Activated T-cell treated with anti-CD3 and anti-CD28 coated beads for 24 hours (primary cell): ENCODE results near the gene ZNFX1.

Experiments used
- DNase-seq: peaks from one replicate; pipeline ENCODE4 v3.0.0-alpha.2; 2020; ENCODE audit warnings: low read depth

Gene ZNFX1

DNA sequence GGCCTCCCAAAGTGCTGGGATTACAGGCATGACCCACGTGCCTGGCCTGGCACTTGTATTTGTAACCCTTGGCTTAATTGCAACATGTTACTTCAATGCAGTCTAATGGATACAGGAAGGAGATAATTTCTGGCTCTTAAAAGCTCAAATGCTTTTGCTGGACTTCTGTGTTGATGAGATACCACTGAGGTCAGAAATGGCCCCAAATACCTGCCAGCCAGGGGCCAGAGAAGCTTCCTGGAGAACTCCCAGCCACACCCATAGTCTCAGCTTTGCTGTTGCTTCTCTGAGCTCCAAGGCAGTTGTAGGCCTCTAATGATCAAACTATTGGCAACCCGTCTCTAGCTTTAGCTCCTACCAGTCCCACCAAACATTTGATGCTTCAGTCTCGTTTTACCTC is 14.2 kb upstream of the ZNFX1 start:
- no peak for DNase-seq

DNA sequence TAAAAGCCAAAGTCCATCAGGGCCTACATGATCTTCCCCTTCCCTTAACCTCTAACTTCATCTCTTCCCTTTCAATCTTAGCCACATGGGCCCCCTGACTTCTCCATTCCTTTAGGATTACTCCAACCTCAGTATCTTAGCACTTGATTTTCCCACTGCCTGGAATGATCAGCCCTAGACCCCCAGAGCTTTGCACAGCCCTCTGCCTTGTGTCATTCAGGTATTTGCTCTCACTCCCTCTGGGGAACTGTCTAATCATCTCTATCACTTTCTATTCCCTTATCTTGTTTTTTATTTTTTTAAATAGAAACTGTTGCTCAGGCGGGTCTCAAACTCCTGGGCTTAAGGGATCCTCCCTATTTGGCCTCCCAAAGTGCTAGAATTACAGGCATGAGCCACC is 13.3 kb upstream of the ZNFX1 start:
- DNase-seq: no peak

DNA sequence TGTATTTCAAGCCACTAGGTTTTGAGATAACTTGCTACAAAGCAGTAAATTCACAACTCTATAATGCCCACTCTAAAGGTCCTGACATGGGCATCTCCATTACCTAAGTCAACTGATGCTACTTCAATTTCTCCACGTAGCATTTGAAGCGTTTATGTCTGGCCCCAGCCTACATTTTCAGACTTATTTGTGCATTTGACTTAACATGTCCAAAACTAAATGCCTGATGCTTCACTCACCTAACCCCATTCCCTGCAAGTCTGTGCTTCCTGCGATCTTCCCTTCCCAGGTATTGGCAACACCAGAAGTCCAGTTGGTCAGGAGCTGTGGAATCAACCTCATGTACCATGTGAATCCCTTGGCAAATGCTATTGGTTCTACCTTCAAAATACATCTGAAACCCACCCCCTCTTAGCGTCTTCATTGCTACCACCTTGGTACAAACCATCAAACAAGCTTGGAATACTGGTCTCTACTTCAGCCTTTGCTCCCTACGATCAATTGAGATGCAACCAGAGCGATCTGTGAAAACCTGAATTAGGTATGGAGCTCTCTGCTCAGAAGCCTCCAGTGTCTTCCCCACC is 12.8 kb upstream of the ZNFX1 start:
- DNase-seq: no peak

GRCh38 chr20:49288784-49289696 is 11.2 kb upstream of the ZNFX1 start:
- no peak for DNase-seq

DNA sequence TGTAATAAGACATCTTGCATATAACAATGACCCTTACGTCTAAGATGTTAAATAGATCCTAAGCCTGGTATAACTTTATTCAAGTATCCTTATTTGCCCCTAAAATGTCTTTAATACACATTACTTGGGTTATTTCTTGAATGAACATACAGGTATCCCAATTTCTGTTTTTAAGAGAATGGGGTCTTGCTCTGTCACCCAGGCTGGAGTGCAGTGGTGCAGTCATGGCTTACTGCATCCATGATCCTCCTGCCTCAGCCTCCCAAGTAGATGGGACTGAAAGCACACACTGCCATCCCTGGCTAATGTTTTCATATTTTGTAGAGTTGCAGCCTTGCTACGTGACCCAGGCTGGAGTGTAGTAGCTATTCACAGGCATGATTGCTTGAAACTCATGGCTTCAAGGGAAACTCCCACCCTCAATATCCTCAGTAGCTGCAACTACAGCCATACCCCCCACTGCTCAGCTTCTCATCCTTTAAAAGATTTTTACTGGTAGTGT is 10.4 kb upstream of the ZNFX1 start:
- DNase-seq: no peak

- no peak for DNase-seq
Measured at GRCh38 chr20:49287555-49288249, 9.8 kb upstream of the ZNFX1 start.

DNA sequence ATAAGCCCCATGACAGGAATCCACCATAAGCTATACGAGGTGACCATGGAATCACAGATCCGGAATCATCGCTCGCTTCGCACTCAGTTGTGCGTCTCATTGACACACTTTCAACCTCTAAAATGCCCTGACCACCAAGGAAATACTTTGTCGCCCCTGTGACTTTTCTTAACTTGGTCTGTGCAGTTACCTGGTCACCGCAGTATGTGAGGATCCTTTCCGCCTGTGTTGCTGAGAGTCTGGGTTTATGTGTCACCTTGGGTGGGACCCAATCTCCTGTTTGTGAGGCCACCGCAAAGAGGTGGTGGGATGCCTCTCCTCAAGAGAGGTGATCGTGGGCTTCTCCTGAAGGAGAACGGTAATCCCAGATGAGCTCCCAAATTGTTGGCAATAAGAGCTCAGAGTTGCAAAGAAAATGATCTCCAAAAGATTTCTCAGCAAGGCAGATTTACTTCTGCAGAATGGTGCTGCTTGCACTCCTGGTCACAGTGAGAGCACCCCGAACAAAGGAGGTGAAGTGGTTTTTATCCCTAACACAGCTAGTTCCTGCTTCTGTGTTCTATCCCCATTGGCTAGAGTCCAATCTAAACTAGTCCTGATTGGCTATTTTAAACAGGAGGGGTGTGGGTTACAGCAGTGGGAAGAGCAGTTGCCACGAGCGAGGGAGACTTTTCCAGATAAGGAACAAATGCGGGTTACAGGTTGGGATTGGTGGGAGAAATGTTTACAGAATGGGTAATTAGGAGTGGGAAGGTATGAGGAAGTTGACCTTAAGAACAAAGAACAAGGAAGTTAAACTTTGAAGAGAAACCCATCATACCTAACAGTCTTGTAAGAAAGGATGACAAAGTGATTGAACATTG is 9.1 kb upstream of the ZNFX1 start:
- no peak for DNase-seq

DNA sequence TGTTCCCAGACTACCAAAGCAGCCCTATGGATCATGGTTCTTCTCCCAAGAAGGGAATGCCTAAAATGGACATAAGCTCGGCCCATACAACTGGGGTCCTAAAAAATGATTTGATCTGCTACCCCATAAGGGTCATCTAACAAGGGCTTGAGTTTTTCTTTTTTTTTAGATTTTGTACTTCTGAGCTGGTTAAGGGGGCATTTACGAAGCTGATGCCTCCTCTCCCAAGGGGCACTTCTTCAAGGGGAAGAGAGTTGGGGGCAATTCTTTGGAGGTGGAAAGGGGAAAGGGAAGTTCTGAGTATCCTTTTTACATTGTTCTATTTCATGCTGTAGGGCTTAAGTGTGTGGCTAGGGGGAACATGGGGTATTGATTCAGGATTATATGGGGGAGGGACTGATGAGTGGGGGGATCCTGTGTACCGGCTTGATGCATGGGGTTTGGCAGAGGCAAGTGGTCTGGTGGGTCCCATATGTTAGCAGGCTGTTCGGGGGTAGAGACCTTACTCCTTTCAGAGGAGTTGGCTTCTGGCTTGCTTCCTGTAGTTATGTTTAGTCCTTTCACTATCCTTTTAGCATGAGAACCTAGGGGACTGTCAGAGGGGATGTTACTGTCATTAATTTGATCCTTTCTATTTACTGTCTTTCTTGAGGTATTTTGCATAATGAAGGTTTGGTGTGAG is 8.1 kb upstream of the ZNFX1 start:
- DNase-seq: no peak

- DNase-seq: no peak
Measured at GRCh38 chr20:49285233-49285668, 7.4 kb upstream of the ZNFX1 start.

- no peak for DNase-seq
Measured at GRCh38 chr20:49284818-49285217, 7.0 kb upstream of the ZNFX1 start.

DNA sequence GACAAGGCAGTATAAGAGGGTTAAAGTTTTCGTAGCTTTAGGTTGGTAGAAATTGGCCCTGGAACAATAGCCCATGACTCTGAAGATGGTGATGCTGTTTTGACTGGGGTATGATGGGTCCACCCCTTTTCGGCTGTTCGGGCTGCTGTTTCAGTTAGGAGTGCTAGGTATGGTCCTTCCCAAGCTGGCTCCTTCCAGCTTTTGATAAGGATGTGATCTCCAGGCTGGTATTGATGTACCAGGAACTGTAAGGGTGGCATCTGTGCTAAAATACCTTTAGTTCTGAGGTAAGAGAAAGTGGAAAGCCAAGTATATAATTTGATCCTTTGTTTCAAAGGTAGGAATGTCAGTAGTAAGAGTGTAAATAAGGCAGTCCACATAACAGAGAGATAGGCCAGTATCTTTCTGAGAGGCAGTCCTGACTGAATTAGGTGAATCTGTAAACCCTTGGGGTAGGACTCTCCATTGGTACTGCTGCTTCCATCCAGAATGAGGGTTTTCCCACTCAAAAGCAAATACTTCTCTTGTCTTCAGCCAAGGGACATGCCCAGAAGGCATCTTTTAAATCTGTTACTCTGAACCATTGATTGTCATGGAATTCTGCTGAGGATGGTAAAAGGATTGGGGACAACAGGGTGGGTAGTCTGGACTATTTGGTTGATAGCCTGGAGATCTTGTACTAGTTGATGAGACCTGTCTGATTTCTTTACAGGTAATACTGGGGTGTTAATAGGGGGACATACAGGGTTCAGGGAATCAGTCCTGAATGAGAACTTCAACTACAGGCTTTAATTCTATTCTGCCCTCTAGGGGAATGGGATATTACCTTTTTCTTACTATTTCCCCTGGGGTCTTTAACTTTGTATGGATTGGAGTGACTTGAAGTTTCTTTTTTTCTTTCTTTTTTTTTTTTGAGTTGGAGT is 6.1 kb upstream of the ZNFX1 start:
- no peak for DNase-seq

DNA sequence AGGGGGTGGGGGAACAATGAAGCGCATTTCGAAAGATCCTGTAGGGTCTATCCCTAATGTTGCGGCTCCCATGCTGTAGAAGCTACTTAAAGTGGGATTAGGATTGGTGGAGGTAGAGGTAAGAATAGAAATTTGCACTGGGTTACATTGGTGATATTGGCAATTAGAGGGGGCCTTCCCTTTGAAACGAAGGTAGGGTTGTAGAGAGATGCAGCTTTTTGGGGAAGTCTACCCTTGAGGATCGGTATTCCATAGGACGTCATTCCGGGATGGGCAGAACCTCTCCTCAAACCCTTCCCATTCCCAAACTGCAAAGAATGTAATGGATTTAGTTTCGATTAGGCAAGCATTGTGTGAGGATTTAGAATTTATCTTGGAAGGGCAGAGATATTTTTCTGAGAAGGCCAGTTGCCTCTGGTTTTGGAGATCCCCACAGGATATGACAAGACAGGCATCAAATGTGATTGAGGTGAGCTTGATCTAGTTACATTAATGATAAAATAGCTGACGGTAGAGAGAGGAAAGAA is 5.4 kb upstream of the ZNFX1 start:
- DNase-seq: no peak

DNA sequence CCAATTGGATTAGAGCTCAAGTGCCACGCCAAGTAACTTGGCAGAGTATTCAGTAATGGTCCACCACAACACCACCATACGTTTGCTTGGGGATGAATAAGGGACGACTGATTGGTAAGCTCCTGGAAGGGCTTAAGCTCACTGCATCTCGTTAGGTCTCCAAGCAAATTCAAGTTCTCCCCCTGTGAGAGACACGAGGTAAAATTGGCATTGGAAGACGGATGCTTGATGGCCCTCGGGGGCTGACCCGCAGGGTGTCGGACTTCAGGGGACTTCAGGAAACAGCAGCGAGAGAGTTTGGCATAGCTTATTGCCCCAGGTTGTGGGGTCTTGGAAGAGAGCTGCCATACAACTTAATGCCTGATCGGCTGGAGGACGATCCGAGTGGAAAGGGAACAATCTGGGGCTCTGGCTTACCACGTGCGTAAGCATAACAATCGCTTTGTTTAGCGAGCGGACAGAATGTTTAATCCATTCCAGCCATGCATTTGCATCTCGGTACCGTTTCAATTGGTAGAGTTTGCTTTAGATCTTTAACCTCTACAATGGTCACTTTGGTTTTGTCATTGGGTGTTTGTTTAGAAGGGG is 4.8 kb upstream of the ZNFX1 start:
- no peak for DNase-seq

DNA sequence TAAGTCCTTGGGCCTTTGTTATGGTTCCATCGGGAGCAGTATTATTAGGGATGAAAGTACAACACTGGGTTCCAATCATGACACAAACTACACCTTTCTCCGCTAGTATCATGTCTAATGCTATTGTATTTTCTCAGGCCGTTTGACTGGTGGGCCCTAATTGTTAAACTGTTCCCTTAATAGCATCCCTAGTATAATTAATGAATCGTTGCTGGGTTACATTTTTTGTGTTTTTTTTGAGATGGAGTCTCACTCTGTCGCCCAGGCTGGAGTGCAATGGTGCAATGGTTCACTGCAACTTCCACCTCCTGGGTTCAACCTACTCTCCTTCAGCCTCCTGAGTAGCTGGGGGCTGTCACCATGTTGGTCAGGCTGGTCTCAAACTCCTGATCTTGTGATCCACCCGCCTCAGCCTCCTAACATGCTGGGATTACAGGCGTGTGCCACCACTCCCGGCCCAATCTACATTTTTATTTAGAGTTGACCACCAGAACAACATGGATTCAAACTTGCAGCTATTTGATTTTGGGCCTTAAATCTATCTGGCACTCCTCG is 4.1 kb upstream of the ZNFX1 start:
- DNase-seq: no peak

DNA sequence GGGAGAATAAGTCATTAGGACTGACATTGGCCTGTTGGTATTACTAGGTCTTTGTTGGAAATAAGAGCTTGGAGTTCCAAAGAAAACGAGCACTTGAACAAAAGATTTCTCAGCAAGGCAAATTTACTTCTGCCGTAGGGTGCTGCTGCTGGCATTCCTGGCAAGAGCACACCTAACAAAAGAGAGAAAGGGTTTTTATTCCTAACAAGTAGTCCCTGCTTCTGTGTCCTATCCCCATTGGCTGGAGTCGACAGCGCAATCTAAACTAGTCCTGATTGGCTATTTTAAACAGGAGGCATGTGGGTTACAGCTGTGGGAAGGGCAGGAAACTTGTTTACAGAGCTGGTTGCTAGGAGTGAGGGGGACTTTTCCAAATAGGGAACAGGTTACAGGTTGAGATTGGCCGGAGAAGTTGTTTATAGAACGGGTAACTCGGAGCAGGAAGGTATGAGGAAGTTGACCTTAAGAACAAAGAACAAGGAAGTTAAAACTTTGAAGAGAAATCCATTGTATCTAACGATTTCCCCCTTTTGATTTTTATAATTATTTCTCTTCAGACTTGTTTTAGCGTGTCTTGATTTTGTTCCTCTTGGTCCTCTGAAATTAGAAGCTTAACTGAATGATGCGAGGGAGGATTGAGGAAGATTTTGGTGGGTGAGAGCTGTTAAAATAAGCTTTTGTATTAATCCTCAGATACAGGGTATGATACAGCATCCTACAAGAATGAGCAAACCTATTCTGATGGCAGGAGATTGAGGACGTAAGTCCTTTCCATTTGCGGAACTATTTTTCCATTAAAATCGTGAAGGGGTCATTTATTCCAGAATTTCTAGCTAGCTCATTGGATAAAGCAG is 3.4 kb upstream of the ZNFX1 start:
- no peak for DNase-seq

GRCh38 chr20:49280463-49281058 is 2.7 kb upstream of the ZNFX1 start:
- no peak for DNase-seq

DNA sequence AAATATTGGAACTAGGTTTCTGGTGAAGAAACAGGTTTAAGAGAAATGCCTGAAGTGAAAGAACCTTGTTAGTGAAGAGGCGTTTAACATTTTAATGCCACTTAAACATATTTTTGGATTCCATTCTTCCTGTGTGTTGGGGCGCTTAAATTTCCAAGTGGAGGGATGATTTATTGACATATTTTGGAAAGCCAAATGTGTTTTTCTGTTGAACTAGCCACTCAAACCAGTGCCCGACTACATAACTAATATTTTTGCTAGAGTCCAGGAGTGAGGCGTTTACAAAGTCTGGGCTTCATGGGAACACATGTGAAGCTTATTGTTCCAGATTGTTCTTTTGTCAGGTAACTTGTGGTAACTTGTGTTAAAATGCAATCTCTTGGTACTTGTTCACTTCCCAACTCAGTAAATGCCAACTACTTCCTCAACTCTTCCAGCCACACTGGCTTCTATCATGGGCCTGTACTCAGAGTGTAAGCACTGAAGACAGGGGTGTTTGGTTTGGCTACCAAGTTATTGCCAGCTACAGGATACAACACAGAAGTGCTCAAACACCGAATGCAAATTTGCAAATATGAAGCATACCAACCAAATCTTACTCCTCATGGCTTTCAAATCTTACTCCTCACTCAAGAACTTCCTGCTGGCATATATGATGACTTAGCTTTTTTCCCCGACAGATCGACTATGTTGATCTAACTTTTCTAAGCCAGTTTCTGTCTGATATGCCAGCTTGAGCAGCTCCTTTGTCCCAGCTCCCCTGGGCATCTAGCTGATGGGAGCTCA is 2.0 kb upstream of the ZNFX1 start:
- DNase-seq: no peak
